Stimulated activated CD8-positive, alpha-beta memory T cell treated with anti-CD3 and anti-CD28 coated beads, Interleukin-4, amount 100 ng/mL, for 24 hours (primary cell): ENCODE data around the gene EIPR1.

Experiments
- DNase-seq: peaks from one replicate; pipeline ENCODE4 v3.0.0-alpha.2; 2020; ENCODE audit warnings: low read depth

EIPR1 gene

DNA sequence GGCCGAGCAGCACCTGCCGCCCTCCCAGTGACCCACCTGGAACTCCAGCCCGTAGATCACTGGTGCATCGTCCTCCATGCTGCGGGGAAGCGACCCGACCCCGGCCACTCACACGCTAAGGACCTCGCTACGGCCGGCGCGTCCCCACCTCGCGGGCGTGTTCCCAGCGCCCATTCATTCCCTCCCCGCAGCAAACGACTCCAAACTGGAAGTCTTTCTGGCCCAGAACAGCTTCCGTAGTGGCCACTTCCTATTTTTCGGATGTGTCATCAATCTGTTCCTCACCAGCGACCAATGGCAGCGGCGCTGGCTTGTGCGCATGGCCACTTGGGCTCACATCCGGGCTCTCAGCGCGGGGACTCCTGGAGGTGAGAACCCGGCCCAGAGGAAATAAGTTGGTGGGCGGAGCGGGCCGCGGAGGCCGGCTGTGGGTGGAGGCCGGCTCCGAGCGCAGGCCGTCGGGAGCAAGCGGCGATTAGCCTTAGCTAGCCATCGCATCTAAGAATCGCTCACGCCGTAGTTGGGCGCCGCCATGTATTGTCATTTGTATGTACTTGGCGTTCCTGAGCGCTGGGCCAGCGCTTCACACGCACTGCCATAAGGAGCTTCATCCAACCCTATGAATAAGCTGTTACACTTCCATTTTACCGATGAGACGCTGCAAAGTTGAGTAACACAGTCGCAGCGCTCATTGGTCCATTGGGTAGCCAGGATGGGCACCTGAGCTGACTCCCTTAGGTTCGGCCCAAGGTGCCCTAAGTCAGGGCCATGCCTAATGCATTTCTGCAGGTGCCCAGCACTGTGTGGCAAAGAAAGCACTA is at the start of gene EIPR1:
EIPR1 (minus strand) TSS at position 207 of the 821 bp plus-strand sequence; CDS start at position 78, 129 bp downstream.
- DNase-seq = peak; percentile 94

DNA sequence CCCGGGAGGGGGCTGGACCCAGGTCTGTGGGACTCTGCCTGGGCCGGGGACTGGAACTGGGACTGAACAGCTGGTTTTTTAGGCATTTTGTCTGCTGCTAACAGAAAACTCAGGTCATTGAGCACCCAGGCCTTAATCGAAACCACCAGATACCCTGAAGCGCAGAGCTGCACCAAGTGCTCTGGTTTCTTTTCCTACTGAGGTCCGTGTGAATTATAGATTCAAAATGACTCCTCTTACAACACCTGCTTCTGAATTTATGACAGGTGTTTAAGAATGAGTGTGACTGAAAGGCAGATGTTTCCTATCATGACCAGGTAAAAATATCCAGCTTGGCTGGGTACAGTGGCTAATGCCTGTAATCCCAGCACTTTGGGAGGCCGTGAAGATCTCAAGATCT is 49.7 kb upstream of the EIPR1 start:
- DNase-seq = no peak

DNA sequence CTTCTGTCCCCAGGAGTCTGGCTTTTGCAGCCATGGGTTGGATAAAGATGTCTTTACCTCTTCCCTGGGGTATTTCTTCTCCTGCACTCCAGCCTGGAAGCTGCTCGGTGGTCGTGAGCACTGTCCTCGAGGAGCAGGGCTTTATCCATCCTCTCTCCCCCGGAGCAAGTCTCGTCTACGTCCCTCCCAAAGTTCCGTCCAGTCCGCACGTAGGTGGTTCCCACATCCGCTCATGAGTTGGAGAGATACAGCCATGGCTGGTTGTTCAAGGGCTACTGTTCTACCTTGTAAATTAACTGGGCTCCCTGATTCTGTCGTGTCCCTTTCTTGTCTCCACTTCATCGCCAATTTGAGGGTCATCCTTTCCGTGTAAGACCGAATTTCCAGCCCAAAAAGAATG is 49.0 kb upstream of the EIPR1 start:
- no peak for DNase-seq

DNA sequence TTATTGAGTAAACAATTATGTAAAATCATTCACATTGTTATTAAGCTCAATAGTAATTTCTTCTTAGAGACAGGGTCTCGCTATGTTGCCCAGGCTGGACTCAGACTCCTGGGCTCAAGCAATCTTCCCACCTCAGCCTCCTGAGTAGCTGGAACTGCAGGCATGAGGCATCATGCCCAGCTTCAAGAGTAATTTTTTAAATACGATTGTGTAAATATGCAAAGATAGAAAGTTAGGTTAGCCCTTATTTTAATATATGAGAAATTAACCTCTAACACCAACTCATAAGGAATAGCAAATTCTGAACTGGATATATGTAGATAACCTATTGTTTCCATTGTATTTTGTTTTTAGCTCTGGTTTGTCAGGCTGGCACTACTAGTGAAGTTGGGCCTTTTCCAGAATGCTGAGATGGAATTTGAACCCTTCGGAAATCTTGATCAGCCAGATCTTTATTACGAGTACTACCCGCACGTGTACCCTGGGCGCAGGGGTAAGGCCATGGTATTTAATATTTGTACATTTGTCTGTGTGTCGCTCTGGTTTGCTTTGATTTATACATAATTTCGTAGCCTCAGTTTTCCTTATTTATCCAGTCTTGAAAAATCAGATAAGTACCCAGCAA is 46.7 kb upstream of the EIPR1 start:
- no peak for DNase-seq

GRCh38 chr2:3423492-3424170 is 46.0 kb upstream of the EIPR1 start:
- peak; percentile 58 for DNase-seq

DNA sequence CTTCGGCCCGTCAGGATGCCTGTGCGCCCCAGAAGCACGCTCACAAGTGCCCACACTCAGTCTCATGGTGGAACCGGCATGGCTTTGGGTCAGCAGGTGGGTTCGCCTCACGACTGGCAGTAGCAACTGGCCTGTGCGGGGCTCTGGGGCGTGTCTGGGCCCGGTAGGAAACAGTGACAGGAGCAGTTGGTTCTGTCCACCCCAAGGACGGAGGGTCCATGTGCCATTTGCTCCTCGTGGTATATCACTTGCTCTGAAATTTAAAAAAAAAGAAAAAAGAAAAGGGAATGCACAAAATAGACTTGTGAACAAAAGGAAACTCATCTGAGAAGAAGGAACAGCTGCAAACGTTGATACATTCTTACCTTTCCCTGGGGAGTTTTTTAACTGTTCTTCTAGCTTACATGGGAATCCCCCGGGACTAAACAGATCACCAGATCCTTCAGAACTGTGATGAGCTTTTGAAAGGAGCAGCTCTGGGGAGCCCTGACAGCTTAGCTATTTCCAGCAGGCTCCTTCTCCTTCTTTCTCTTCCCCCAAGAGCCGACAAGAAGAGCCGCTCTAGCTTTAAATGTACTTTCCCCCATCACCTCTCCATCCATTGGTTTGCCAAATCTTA is 44.7 kb upstream of the EIPR1 start:
- no peak for DNase-seq

DNA sequence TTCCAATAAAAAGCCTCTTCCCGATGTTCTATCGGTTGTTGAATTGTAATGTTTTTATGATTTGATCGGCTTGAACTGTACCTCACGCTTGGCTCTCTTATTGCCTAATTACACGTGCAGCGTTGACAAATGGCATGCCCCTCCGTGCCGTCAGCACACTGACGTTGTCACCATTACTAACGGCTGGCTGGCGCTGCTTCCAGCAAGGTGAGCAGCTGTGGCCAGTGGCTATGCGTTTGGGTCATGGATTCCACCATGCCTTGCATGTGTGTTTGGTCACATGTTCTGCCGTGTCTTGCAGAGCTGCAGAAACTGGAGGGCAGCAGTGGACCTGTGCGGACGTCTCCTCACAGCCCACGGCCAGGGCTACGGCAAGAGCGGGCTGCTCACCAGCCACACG is 44.0 kb upstream of the EIPR1 start:
- no peak for DNase-seq

GRCh38 chr2:3420769-3421397 is 43.3 kb upstream of the EIPR1 start:
- DNase-seq = no peak

DNA sequence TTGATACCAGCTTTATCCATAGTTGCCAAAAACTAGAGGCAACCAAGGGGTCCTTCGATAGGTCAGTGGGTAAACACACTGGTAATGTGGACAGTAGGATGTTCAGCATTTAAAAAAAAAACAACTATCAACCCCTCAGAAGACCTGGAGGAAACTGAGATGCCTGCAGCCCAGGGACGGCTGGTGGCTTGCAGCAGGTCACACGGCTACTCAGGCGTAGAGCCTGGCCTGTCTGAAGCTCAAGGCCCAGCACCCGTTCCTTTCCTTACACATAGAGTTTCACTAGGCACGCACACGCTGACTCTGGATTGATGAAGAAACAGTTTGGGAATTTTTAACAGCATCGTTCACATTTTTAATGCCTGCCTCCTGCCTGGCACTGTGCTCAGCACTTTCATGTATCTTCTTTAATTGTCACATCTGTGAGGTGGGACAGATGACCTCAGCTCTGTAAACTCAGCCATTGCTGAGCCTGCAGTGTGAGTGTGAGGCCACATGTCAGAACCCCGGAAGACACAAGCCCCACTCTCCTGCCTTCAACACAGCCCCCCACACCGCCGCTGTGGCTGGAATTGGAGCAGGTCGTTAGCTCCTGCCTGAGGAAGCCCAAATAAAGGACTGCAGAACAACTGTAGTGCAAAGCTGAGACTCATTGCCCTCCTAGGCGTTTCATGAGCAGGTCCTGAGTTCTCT is 42.6 kb upstream of the EIPR1 start:
- no peak for DNase-seq

DNA sequence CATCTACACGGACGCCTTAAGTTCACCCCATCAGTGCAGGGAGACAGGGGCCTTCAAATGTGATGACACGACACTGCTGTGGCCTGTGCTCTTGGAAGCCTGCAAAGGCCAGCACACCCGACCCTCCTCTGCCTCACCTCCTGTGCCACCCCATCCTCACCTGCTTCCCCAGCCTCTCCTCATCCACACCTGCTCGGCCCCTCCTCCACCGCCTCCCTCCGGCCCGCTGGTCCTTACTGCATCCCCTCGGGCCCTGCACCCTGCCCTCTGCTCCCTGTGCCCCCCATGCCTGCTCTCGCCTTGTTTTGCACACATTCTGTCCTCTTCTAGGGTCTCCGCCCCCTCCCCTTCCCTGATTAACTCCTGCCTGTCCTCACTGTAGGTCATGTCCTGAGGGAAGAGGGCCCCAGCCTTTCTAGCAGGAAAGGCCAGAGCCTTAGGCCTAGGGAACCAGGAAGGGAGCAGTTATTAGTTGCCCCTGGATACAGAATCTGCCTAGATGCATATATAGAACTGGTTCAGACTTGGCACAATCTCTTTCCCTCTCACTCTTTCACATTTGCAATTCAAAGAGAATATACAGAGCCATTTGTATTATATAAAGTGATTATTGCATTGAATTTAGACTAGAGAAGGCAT is 41.3 kb upstream of the EIPR1 start:
- DNase-seq = no peak

- DNase-seq = no peak
These were observed 36.7 kb upstream of the EIPR1 start for GRCh38 chr2:3414133-3414860.

DNA sequence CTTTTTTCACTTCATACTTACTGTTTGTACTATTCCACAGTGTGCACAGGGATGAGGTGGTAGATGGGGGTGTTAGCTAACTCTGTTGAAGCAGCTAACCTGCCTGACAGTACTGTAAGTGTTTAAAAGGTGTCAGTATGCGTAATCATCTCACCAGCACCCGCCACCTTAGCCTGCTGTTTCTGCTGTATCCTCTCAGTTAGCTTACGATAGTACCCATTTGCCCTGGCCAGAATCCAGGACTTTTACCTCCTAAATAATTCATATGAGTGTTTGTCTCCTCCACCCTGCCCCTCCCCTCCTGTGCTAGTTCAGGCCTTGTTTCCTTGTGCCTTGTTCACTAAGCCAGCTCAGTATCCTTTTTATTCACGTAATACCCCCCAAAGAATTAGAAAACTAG is 36.1 kb upstream of the EIPR1 start:
- DNase-seq = no peak

DNA sequence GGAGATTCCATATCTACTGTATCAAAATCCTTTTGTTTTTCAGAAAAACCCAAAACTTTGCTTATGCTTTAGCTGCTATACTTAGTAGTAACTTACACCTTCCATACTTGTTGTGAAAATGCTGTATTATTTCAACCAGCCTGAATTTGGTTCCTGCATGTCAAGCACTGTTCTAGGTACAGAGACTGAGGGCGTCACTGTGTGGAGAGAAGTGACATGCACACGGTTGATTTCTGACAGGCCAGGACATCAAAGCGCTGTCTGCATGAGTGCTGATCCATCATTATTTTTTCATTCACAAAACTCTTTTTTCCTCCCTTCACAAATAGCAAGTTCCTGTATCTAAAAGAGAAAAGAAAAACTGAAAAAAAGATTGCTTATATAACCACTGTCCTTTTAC is 33.5 kb upstream of the EIPR1 start:
- no peak for DNase-seq

DNA sequence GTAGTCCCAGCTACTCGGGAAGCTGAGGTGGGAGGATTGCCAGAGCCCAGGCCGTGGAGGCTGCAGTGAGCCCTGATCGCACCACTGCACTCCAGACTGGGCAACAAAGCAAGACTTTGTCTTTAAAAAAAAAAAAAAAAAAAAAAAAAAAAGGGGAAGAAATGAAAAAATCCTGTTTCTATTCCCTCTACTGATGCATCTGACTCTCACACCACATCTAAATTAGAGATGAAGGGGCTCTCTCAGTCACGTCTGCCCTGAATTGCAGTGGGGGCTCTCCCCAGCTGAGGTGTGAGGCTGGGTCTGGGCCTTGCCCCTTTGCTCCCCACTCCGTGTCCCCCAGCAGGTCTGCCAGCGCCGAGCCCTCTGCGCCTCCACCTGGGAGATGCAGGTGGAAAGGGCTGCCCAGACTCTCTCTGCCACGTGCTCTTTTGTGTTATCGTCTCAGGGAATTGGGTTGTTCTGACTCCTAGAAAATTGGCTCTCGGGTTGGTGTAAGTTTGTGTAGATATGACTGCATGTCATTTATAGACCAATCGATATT is 32.1 kb upstream of the EIPR1 start:
- DNase-seq = no peak

DNA sequence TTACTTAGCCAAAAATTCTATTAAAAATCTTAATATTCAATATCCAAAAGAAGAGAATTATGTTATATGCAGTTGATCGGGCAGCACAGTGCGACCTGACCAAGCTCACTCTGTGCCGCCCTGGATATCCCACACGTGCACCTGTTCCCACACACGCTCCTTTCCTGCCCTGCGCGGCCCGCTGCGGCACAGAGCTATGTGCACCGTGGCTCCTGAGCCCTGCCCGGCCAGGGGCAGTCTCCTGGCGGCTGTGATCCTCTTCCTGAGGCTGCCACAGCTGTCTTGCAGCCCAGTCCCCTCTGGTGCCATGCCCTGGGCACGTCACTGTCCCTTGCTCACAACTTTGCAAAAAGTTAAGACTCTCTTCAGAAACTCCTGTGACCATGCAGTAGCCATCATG is 31.2 kb upstream of the EIPR1 start:
- no peak for DNase-seq

DNA sequence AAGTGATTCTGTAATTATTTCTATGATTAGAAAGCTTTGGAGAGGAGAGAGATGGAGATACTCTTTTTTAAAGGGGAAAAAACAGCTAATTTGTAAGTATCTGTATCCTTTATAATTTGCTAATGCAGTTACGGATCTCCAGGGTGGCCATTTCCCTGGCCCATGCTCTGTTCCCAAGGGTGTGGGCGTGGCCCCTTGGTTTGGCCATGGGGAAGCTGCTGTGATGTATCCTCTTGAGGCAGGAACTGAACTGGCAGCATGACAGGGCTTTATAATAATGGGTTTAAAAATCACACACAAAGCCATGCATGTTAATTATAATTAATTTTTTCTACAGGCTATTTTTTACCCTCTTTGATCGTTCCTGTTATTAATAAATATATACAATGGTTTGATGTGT is 28.9 kb upstream of the EIPR1 start:
- no peak for DNase-seq

DNA sequence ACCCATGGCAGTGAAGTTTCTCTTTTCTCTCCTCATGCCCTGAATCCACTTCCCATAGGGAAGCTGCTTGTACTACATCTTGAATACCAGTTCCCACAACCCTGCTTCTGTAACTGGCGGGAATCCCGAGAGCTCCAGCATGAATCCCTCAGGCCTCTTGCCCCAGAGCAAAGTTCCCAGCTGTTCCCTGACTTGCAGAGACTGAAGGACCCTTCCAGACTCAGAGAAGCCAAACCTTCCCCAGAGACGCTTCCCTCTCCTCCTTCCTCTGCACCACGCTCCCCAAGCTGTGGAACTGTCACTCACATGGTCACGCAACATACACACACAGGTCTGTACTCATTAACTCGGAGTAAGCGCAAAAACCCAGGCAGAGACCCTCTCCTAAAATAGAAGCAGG is 28.3 kb upstream of the EIPR1 start:
- no peak for DNase-seq

DNA sequence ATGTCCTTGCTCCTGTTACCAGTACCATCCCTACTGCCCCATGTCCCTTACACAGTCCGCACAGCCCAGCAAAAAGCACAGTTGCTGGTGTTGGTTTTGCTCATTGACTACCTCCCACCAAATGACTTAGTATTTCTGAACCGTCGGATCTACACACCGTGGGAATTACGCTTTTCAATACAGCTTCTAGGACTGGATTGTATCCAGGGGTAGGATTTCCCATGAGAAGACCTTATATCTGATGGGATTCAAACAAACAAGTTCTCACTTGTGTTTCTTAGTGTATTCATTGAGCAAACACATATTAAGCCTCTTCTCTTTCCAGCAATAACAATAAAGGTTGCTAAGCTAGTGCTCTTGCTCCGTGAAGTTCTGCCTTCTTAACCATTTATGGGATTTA is 27.7 kb upstream of the EIPR1 start:
- DNase-seq = no peak

GRCh38 chr2:3404349-3404894 is 26.8 kb upstream of the EIPR1 start:
- no peak for DNase-seq
